Stomach (tissue), 9 donors: ENCODE results near the gene MCC. TPM values are rescaled to one million over a fixed set of nuclear protein-coding genes. Genes with fewer than 3 reads are reported as not detected.
A peak's percentile ranks its signal among the peaks of the same experiment; 100 is the strongest.

Source experiments
- DNase-seq, 2 donors: peaks; one replicate each; pipeline versions ENCODE4 v3.0.0 to v3.0.0-alpha.2; 2013 to 2019
- H3K27ac ChIP-seq, 5 donors: fragments of 200-600 bp in 4 of 5; sonication (generic) in 4 of 5; one replicate each; pipeline ENCODE4 v1.5.1; 2013 to 2019; ENCODE audit warnings: mild to moderate bottlenecking in 1 of 5, moderate library complexity in 1 of 5
- H3K27me3 ChIP-seq, 3 donors: fragments of 200-600 bp; sonication (generic); one replicate each; pipeline ENCODE4 v1.5.1; 2017 to 2019; ENCODE audit warnings: mixed run types in 1 of 3
- H3K36me3 ChIP-seq, 4 donors: fragments of 200-600 bp; sonication (generic); 1 replicate in 3 of 4; 2 replicates in 1 of 4; pipeline ENCODE4 v1.5.1; 2016 to 2019
- H3K4me1 ChIP-seq, 4 donors: fragments of 200-600 bp; sonication (generic); one replicate each; pipeline ENCODE4 v1.5.1; 2016 to 2019
- H3K4me3 ChIP-seq, 4 donors: fragments of 200-600 bp; sonication (generic) in 3 of 4; one replicate each; pipeline ENCODE4 v1.5.1; 2016 to 2019; ENCODE audit warnings: mild to moderate bottlenecking in 1 of 4
- H3K9me3 ChIP-seq, 4 donors: fragments of 200-600 bp; sonication (generic); one replicate each; pipeline ENCODE4 v1.5.1; 2016 to 2019
- CTCF ChIP-seq, 7 experiments: fragments of 450-650 bp in 4 of 7; fragments of 200-600 bp in 3 of 7; sonication (generic) in 3 of 7; IDR thresholded peaks; one replicate each; pipeline ENCODE4 v1.5.1; 2016 to 2019; ENCODE audit warnings: antibody characterized with exemption in 7 of 7, control low read depth in 2 of 7, mild to moderate bottlenecking in 1 of 7
- EP300 ChIP-seq: sonication (generic); formaldehyde crosslinking; IDR thresholded peaks from one replicate; pipeline ENCODE4 v1.6.1; 2017; ENCODE audit warnings: antibody characterized with exemption
- POLR2A ChIP-seq, 4 donors: fragments of 450-650 bp; IDR thresholded peaks; one replicate each; pipeline ENCODE4 v1.6.1; 2016; ENCODE audit warnings: antibody characterized with exemption in 4 of 4, control low read depth in 2 of 4, mild to moderate bottlenecking in 1 of 4, moderate library complexity in 1 of 4
- POLR2AphosphoS5 ChIP-seq, 3 donors: sonication (generic); formaldehyde crosslinking; IDR thresholded peaks; one replicate each; pipeline ENCODE4 v1.6.1; 2016; ENCODE audit warnings: antibody characterized with exemption in 3 of 3
- WGBS, 5 donors: extraction: QIAGEN DNeasy Blood & Tissue Kit in 3 of 5; methylation state at CpG; one replicate each; pipeline versions ENCODE4 v1.1.5 to v1.1.7; 2013 to 2018; 5-methylcytosine and 5-hydroxymethylcytosine counted together
- intact Hi-C: fragments of 100-400 bp; cut with DNase I; formaldehyde crosslinking; loops from one replicate; pipeline ENCODE4 v1.15.1; 2023; ENCODE audit warnings: low total_unique reads
- polyA plus RNA-seq, 3 donors: library from polyadenylated mRNA; stranded (reverse); fragments of 200-250 nt; gene quantifications; one replicate each; pipeline ENCODE4 v1.2.3, GENCODE V29; 2013
- total RNA-seq, 5 donors: library from RNA; depleted of rRNA; stranded (reverse); fragments of >200 nt; gene quantifications; one replicate each; pipeline versions ENCODE4 v1.1.0 to v1.2.3, GENCODE V29; 2014 to 2016
- donor health status: healthy with polysubstance abuse.
- donor health status: Bipolar disorder and iron deficiency.
- donor health status: healthy.

The MCC gene
- total and polyA plus RNA-seq, 8 donors, result 3.8 to 35.1 (median 8.9) TPM

DNA sequence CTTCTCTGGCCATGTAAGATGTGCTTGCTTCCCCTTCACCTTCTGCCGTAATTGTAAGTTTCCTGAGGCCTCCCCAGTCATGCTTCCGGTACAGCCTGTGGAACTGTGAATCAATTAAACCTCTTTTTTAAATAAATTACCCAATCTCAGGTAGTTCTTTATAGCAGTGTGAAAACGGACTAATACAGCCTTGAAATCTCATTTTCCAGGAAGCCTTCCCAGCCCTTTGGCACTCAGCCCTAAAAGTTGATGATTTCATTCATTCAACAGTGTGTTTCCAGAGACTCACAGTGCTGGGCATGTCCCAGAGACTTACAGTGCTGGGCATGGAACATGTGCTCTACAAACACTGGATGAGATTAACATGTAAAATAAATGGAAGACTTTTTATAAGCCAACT, 375.8 kb downstream of the MCC start:
- no peak overlapping the region for H3K27ac ChIP-seq
- intact Hi-C loops, result no loop called here

DNA sequence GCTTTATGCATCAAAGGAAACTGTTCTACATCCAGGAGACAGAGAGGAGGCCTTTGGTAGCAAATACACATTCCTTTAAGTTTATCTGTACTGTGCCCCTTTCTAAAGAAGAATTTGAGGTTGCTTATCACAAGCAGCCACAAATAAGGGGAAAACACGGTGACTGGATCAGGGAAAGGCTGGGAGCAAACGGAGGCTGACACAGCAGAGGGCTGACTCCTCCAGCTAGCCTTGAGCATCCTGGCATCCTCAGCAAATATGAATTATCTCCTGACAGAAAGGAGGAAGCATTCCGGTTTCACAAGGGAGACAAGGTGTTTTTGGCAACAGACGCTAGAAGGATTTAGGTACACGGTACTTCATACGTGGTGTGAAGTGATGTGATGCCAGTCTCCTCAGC, 378.1 kb downstream of the MCC start:
- H3K27ac ChIP-seq, result no peak overlapping the region
- H3K4me3 ChIP-seq, result no peak overlapping the region
- intact Hi-C loops, result no loop called here
- peaks cover 0 to 8% (median 6%) of the 10 kb centered on the region in 4 donors for H3K9me3 ChIP-seq
- H3K27me3 ChIP-seq, result no peaks in the 10 kb centered on the region
- TF ChIP-seq CTCF (IDR thresholded peaks at IDR 0.05) (no peak), POLR2A (IDR thresholded peaks at IDR 0.05) (no peak)
- H3K4me1 ChIP-seq, result no peaks in the 10 kb centered on the region
- DNase-seq, result no peak
- peaks cover 0 to 8% (median 0%) of the 10 kb centered on the region in 4 donors for H3K36me3 ChIP-seq
- 57 to 77% (median 70%) methylated on average over 6 of the region's 6 CpGs for WGBS, 5 donors

More for the DNA sequence above, 375.8 kb downstream of the MCC start:
- Histone ChIP-seq H3K36me3 (peaks cover 0 to 8% (median 0%) of the 10 kb centered on the region in 4 donors), H3K9me3 (peaks cover 0 to 8% (median 6%) of the 10 kb centered on the region in 4 donors), H3K4me1 (peaks cover 0 to 13% (median 2%) of the 10 kb centered on the region in 4 donors), H3K4me3 (no peak overlapping the region), H3K27me3 (no peaks in the 10 kb centered on the region)
- 61 to 68% (median 64%) methylated on average over 3 of the region's 3 CpGs for WGBS, 5 donors
- TF ChIP-seq POLR2A (IDR thresholded peaks at IDR 0.05) (no peak), POLR2AphosphoS5 (IDR thresholded peaks at IDR 0.05) (peak in 1 of 3 donors; percentile 10), CTCF (IDR thresholded peaks at IDR 0.05) (no peak)
- DNase-seq, result no peak

GRCh38 chr5:113109344-113109743, 378.9 kb downstream of the MCC start:
- no peak for DNase-seq
- 90 to 95% (median 91%) methylated on average over 5 of the region's 5 CpGs for WGBS, 5 donors
- Histone ChIP-seq H3K4me3 (no peak overlapping the region), H3K36me3 (peaks cover 0 to under 1% (median 0%) of the 10 kb centered on the region in 4 donors), H3K27ac (no peak overlapping the region), H3K4me1 (no peaks in the 10 kb centered on the region), H3K27me3 (no peaks in the 10 kb centered on the region), H3K9me3 (peaks cover 0 to under 1% (median under 1%) of the 10 kb centered on the region in 4 donors)
- intact Hi-C loops, result no loop called here
- TF ChIP-seq CTCF (IDR thresholded peaks at IDR 0.05) (no peak), EP300 (no peak)

DNA sequence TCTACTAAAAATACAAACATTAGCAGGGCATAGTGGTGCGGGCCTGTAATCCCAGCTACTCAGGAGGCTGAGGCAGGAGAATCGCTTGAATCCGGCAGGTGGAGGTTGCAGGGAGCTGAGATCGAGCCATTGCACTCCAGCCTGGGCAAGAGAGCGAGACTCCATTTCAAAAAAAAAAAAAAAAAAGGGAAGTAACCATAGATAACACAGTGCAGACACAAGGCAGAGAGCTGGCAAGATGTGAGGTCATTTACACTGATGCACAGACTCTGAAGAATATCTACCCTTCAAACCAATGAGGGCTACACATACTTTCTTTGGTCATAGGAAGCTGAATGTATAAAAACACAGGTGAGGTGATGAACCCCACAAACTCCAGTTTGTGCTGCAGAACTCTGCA, 379.8 kb downstream of the MCC start:
- Histone ChIP-seq H3K4me1 (no peaks in the 10 kb centered on the region), H3K4me3 (no peak overlapping the region), H3K9me3 (no peaks in the 10 kb centered on the region), H3K27ac (no peak overlapping the region), H3K36me3 (peaks cover 0 to 8% (median 0%) of the 10 kb centered on the region in 4 donors), H3K27me3 (no peaks in the 10 kb centered on the region)
- TF ChIP-seq CTCF (IDR thresholded peaks at IDR 0.05), result no peak
- no peak for TF ChIP-seq EP300
- TF ChIP-seq POLR2AphosphoS5 (IDR thresholded peaks at IDR 0.05), result no peak
- no peak for TF ChIP-seq POLR2A (IDR thresholded peaks at IDR 0.05)
- intact Hi-C loops, result no loop called here
- no peak for DNase-seq
- 84 to 96% (median 94%) methylated on average over 5 of the region's 5 CpGs for WGBS, 5 donors
